H1 (cell line): Measurements from ENCODE around the gene EFCAB13. TPM values are rescaled to one million over a fixed set of nuclear protein-coding genes. Genes with fewer than 3 reads are reported as not detected.

Experiments
- CTCF ChIA-PET: fragments of 300-600 bp; sonication (Branson Sonifier 250); formaldehyde crosslinking; loops from one replicate; lab custom pipeline; 2021; ENCODE audit not compliant: partially characterized antibody; lab: Charles Lee
- POLR2A ChIA-PET: fragments of 300-600 bp; sonication (Branson Sonifier 250); formaldehyde crosslinking; loops from one replicate; lab custom pipeline; 2021; ENCODE audit warnings: inconsistent platforms; ENCODE audit not compliant: partially characterized antibody; lab: Charles Lee
- DNase-seq, 2 experiments: peaks; one replicate each; pipeline versions ENCODE4 v3.0.0 to v3.0.0-alpha.2; 2010 to 2022; ENCODE audit warnings: low spot score in 2 of 2, low read depth in 1 of 2, mixed read lengths in 1 of 2
- FAIRE-seq: peaks from 2 replicates; lab custom pipeline; 2011; peaks lifted over from hg19 to GRCh38; lab: Jason Lieb, UNC
- H2AFZ ChIP-seq: 2 replicates; pipeline ENCODE4 v1.8.1; 2012; ENCODE audit warnings: low read length, inconsistent platforms
- H2AK5ac ChIP-seq: 2 replicates; pipeline ENCODE4 v1.6.1; 2013; ENCODE audit warnings: low read depth, low read length
- H2BK120ac ChIP-seq: replicated peaks from 2 replicates; pipeline ENCODE3; 2013; ENCODE audit warnings: low read depth, low read length, inconsistent platforms
- H2BK12ac ChIP-seq: 2 replicates; pipeline ENCODE4 v1.6.1; 2013; ENCODE audit warnings: low read depth, low read length
- H2BK15ac ChIP-seq: 2 replicates; pipeline ENCODE4 v1.6.1; 2013; ENCODE audit warnings: low read length
- H2BK20ac ChIP-seq: 2 replicates; pipeline ENCODE4 v1.6.1; 2013; ENCODE audit warnings: low read length
- H2BK5ac ChIP-seq: 2 replicates; pipeline ENCODE4 v1.6.1; 2013; ENCODE audit warnings: low read depth, low read length
- H3K14ac ChIP-seq: 2 replicates; pipeline ENCODE4 v1.6.1; 2013; ENCODE audit warnings: inconsistent platforms; ENCODE audit not compliant: insufficient read length
- H3K18ac ChIP-seq: 2 replicates; pipeline ENCODE4 v1.6.1; 2013; ENCODE audit warnings: low read length; ENCODE audit errors: extremely low read depth
- H3K23ac ChIP-seq: 2 replicates; pipeline ENCODE4 v1.6.1; 2013; ENCODE audit warnings: inconsistent platforms; ENCODE audit not compliant: insufficient read length
- H3K23me2 ChIP-seq: 2 replicates; pipeline ENCODE4 v1.6.1; 2013; ENCODE audit warnings: low read depth, low read length
- H3K27ac ChIP-seq: 2 replicates; pipeline ENCODE4 v1.6.1; 2011; ENCODE audit warnings: low read depth, low read length, inconsistent platforms
- H3K27me3 ChIP-seq, 4 experiments: replicated peaks in 1 of 4; 1 replicate in 1 of 4; 2 replicates in 3 of 4; pipeline versions ENCODE4 v1.6.1 to v1.8.1; 2011 to 2013; ENCODE audit warnings: low read length in 3 of 4, mild to moderate bottlenecking in 3 of 4, inconsistent platforms in 2 of 4, mixed read lengths in 2 of 4, moderate library complexity in 1 of 4; ENCODE audit not compliant: control insufficient read depth in 3 of 4, insufficient read depth in 3 of 4; ENCODE audit errors: extremely low read depth in 1 of 4
- H3K36me3 ChIP-seq, 4 experiments: 2 replicates each; pipeline versions ENCODE4 v1.6.1 to v1.8.1; 2011 to 2013; ENCODE audit warnings: mild to moderate bottlenecking in 4 of 4, low read length in 3 of 4, moderate library complexity in 2 of 4, control low read depth in 1 of 4, inconsistent platforms in 1 of 4; ENCODE audit not compliant: insufficient read depth in 4 of 4, control insufficient read depth in 2 of 4
- H3K4ac ChIP-seq: replicated peaks from 2 replicates; pipeline ENCODE3; 2013; ENCODE audit warnings: low read length, low read depth, mixed read lengths, inconsistent platforms; ENCODE audit not compliant: insufficient read length
- H3K4me1 ChIP-seq, 4 experiments: replicated peaks in 1 of 4; 1 replicate in 1 of 4; 2 replicates in 3 of 4; pipeline versions ENCODE4 v1.6.1 to v1.8.1; 2011 to 2013; ENCODE audit warnings: low read length in 3 of 4, inconsistent platforms in 2 of 4, mixed read lengths in 1 of 4; ENCODE audit not compliant: insufficient read depth in 4 of 4, control insufficient read depth in 3 of 4
- H3K4me2 ChIP-seq, 2 experiments: 2 replicates each; pipeline versions ENCODE4 v1.6.1 to v1.8.1; 2011 to 2013; ENCODE audit warnings: low read depth in 2 of 2, low read length in 2 of 2, control low read depth in 1 of 2, inconsistent platforms in 1 of 2, mild to moderate bottlenecking in 1 of 2; ENCODE audit not compliant: insufficient read depth in 1 of 2
- H3K4me3 ChIP-seq, 4 experiments: fragments of 200-600, 300-600 bp in 1 of 4; sonication (generic), shearing (Covaris generic), sonication (Bioruptor Twin) in 1 of 4; 2 replicates each; pipeline versions ENCODE4 v1.5.1 to v1.8.1; 2011 to 2016; ENCODE audit warnings: low read length in 4 of 4, low read depth in 3 of 4, control low read depth in 2 of 4, inconsistent platforms in 2 of 4, mild to moderate bottlenecking in 2 of 4, mixed read lengths in 1 of 4, moderate library complexity in 1 of 4; ENCODE audit not compliant: insufficient read depth in 2 of 4; ENCODE audit errors: extremely low read depth in 1 of 4
- H3K56ac ChIP-seq: replicated peaks from 2 replicates; pipeline ENCODE3; 2013; ENCODE audit warnings: low read depth, mild to moderate bottlenecking, mixed read lengths, low read length, inconsistent platforms; ENCODE audit not compliant: insufficient read length
- H3K79me1 ChIP-seq: 2 replicates; pipeline ENCODE4 v1.6.1; 2013; ENCODE audit warnings: low read depth, low read length, control low read depth
- H3K79me2 ChIP-seq, 2 experiments: 2 replicates each; pipeline versions ENCODE4 v1.6.1 to v1.8.1; 2012 to 2013; ENCODE audit warnings: low read length in 2 of 2, mild to moderate bottlenecking in 2 of 2, inconsistent platforms in 1 of 2; ENCODE audit not compliant: insufficient read depth in 2 of 2, control insufficient read depth in 1 of 2
- H3K9ac ChIP-seq, 4 experiments: replicated peaks in 1 of 4; 1 replicate in 1 of 4; 2 replicates in 3 of 4; pipeline versions ENCODE4 v1.6.1 to v1.8.1; 2011 to 2013; ENCODE audit warnings: low read depth in 3 of 4, low read length in 3 of 4, control low read depth in 2 of 4, mild to moderate bottlenecking in 2 of 4, moderate library complexity in 2 of 4, inconsistent platforms in 1 of 4; ENCODE audit errors: extremely low read depth in 1 of 4
- H3K9me3 ChIP-seq, 2 experiments: 2 replicates each; pipeline versions ENCODE4 v1.6.1 to v1.8.1; 2012 to 2013; ENCODE audit warnings: mild to moderate bottlenecking in 2 of 2, moderate library complexity in 2 of 2, control low read depth in 1 of 2, inconsistent platforms in 1 of 2, low read depth in 1 of 2, low read length in 1 of 2, mixed read lengths in 1 of 2; ENCODE audit not compliant: insufficient read depth in 2 of 2
- H4K20me1 ChIP-seq, 2 experiments: replicated peaks in 1 of 2; 2 replicates each; pipeline versions ENCODE3 to v1.8.1; 2011 to 2013; ENCODE audit warnings: inconsistent platforms in 2 of 2, low read length in 2 of 2, mild to moderate bottlenecking in 1 of 2; ENCODE audit not compliant: insufficient read depth in 2 of 2, control insufficient read depth in 1 of 2
- H4K5ac ChIP-seq: 2 replicates; pipeline ENCODE4 v1.6.1; 2013; ENCODE audit warnings: low read length, low read depth, mixed read lengths, inconsistent platforms; ENCODE audit not compliant: insufficient read length
- H4K8ac ChIP-seq: 2 replicates; pipeline ENCODE4 v1.8.0; 2013; ENCODE audit warnings: mild to moderate bottlenecking, moderate library complexity, low read length, inconsistent platforms; ENCODE audit not compliant: insufficient read depth; ENCODE audit errors: extremely low read depth
- H4K91ac ChIP-seq: replicated peaks from 2 replicates; pipeline ENCODE3; 2013; ENCODE audit warnings: low read length, mixed read lengths, inconsistent platforms; ENCODE audit not compliant: insufficient read length
- JUN ChIP-seq: IDR thresholded peaks from 2 replicates; pipeline ENCODE4 v1.6.1; 2011; ENCODE audit warnings: low read depth, mild to moderate bottlenecking, improper control_type of control experiment, low read length
- KDM1A ChIP-seq: fragments of 200-600, 300-600 bp; sonication (generic); IDR thresholded peaks from 2 replicates; pipeline ENCODE4 v1.7.1; 2016; ENCODE audit warnings: mild to moderate bottlenecking, low read length, borderline replicate concordance
- POU5F1 ChIP-seq: IDR thresholded peaks from 2 replicates; pipeline ENCODE4 v1.6.1; 2011; ENCODE audit warnings: low read depth, mild to moderate bottlenecking, low read length, moderate library complexity
- RAD21 ChIP-seq, 2 experiments: IDR thresholded peaks in 1 of 2; conservative IDR thresholded peaks in 1 of 2; 2 replicates each; pipeline ENCODE4 v1.6.1; 2011; ENCODE audit warnings: low read depth in 2 of 2, low read length in 2 of 2, improper control_type of control experiment in 1 of 2, inconsistent platforms in 1 of 2, mild to moderate bottlenecking in 1 of 2, moderate library complexity in 1 of 2
- RXRA ChIP-seq: IDR thresholded peaks from 2 replicates; pipeline ENCODE4 v1.6.1; 2011; ENCODE audit warnings: low read depth, mild to moderate bottlenecking, low read length, moderate library complexity; ENCODE audit not compliant: insufficient read depth
- SIN3A ChIP-seq, 2 experiments: IDR thresholded peaks in 1 of 2; conservative IDR thresholded peaks in 1 of 2; 2 replicates each; pipeline ENCODE4 v1.6.1; 2011 to 2012; ENCODE audit warnings: low read length in 2 of 2, improper control_type of control experiment in 1 of 2, low read depth in 1 of 2, mild to moderate bottlenecking in 1 of 2
- TAF1 ChIP-seq: IDR thresholded peaks from 2 replicates; pipeline ENCODE4 v1.6.1; 2011; ENCODE audit warnings: mild to moderate bottlenecking, low read depth, low read length
- polyA plus RNA-seq, 7 experiments: library from polyadenylated mRNA; depleted of rRNA in 3 of 7; stranded (reverse) in 5 of 7; unstranded in 2 of 7; fragments of >200 nt in 5 of 7; fragments of 200-250 nt in 2 of 7; gene quantifications; 1 replicate in 5 of 7; 2 replicates in 1 of 7; 4 replicates in 1 of 7; pipeline versions ENCODE4 v1.2.1 to v1.2.3, GENCODE V29; 2011 to 2013; ENCODE audit warnings: missing spikeins in 2 of 7, mixed read lengths in 2 of 7
- total RNA-seq: library from RNA; stranded (reverse); fragmentation: NEBNext Ultra II Directional; extraction: Animal tissue kit (Norgen Biotek cat#: 25700); gene quantifications from 2 replicates; pipeline ENCODE4 v1.2.1, GENCODE V29; 2021

The EFCAB13 gene
- total and polyA plus RNA-seq, 2 of the 8 experiments (the other 6 are each of a cell fraction or from before 2014, with no cell fraction given): 0.12 to 2.0 TPM

GRCh38 chr17:47311420-47311819 is 12.3 kb upstream of the EFCAB13 start:
- no peak overlapping the region for H2BK5ac ChIP-seq
- no peak overlapping the region for H2AFZ ChIP-seq
- POLR2A ChIA-PET: no interaction called here

More at GRCh38 chr17:47311420-47311819, 12.3 kb upstream of the EFCAB13 start:
- Histone ChIP-seq H4K91ac (no peak overlapping the region), H2BK20ac (no peak overlapping the region), H3K4me2 (no peak overlapping the region), H3K4ac (no peak overlapping the region), H3K79me2 (no peaks in the 10 kb centered on the region), H2BK15ac (no peak overlapping the region), H2AK5ac (no peak overlapping the region), H4K8ac (no peak overlapping the region), H3K56ac (no peak overlapping the region), H3K27ac (no peak overlapping the region), H3K4me1 (peaks cover 0 to 7% (median 2%) of the 10 kb centered on the region in 4 experiments; a peak in 4 of 7 replicates), H3K4me3 (no peak overlapping the region), H3K9ac (no peak overlapping the region), H4K5ac (no peak overlapping the region), H2BK120ac (no peak overlapping the region), H2BK12ac (no peak overlapping the region), H3K9me3 (no peaks in the 10 kb centered on the region), H3K23ac (no peak overlapping the region), H3K36me3 (no peaks in the 10 kb centered on the region), H3K27me3 (no peaks in the 10 kb centered on the region), H3K14ac (no peak overlapping the region), H3K18ac (no peak overlapping the region)
- CTCF ChIA-PET: interaction anchor here (1.1 to 7.5 kb wide), 5 partner anchors 20 to 304 kb away, joined by 4 to 105 read pairs (median 7); no protein-coding TSS in a partner anchor
- no peak for FAIRE-seq
- no peak for DNase-seq
- TF ChIP-seq SIN3A (conservative IDR thresholded peaks at IDR 0.05 in 1 of 2, IDR thresholded peaks at IDR 0.05 in 1 of 2; ENCODE audit: low read depth in 1 of 2, low read length in 2 of 2): no peak
- no peak for TF ChIP-seq POU5F1
- TF ChIP-seq RXRA: no peak
- TF ChIP-seq RAD21 (IDR thresholded peaks at IDR 0.05 in 1 of 2, conservative IDR thresholded peaks at IDR 0.05 in 1 of 2; ENCODE audit: low read depth in 2 of 2, low read length in 2 of 2): no peak
- TF ChIP-seq JUN: no peak
- TF ChIP-seq KDM1A: no peak
- no peak for TF ChIP-seq TAF1
- TF ChIP-seq, all 59 proteins: peak for 0
- Histone ChIP-seq H3K79me1 (no peaks in the 10 kb centered on the region), H3K23me2 (no peaks in the 10 kb centered on the region; the same call in 1 of the 2 replicates), H4K20me1 (no peaks in the 10 kb centered on the region)
